HepG2 (cell line): ENCODE data around the gene MTOR.

ENCODE experiments used
- ATF2 ChIP-seq: sonication (generic); formaldehyde crosslinking; IDR thresholded peaks from 2 replicates; pipeline ENCODE4 v1.4.0; 2020; ENCODE audit warnings: missing genetic modification reagents
- BRF2 ChIP-seq: sonication (generic); formaldehyde crosslinking; IDR thresholded peaks from 2 replicates; pipeline ENCODE4 v1.8.1; 2022; ENCODE audit warnings: mild to moderate bottlenecking, missing genetic modification reagents
- MLX ChIP-seq: IDR thresholded peaks from 2 replicates; pipeline ENCODE4 v1.6.1; 2016
- PHF5A ChIP-seq: IDR thresholded peaks from one replicate; pipeline ENCODE4 v1.6.1; 2018; ENCODE audit warnings: low read depth, missing genetic modification reagents; ENCODE audit not compliant: unreplicated experiment
- POLR2A ChIP-seq, 2 experiments: IDR thresholded peaks; 2 replicates each; pipeline ENCODE4 v1.6.1; 2011; ENCODE audit warnings: low read depth in 2 of 2, low read length in 2 of 2, mild to moderate bottlenecking in 1 of 2, moderate library complexity in 1 of 2; ENCODE audit not compliant: insufficient read depth in 1 of 2

DNA sequence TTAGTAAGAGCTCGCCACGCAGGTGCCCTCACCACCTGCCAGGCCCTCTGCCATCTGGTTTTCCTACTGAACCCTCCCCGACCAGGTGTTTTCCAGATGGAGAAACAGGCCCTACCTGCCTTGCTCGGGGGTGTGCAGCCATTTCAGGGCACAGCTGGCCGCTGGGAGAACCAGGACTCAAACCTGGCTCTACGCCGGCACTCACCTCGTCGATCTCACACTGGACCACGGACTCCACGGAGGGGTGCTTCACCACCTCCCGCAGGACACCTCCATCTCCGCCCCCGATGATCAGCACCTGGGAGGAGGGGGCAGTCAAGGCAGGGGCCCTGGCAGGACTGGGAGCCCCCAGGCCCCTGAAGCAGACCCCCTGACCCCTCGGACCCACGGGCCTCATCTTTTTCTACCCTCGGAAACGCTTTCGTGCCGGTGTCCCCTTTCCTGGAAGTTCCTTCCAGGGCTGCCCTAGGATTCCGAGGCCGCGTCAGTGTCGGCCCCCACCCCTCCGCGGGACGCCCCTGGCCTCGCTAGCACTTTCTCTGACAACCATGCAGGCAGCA, 203.7 kb downstream of the MTOR start:
- TF ChIP-seq POLR2A (IDR thresholded peaks at IDR 0.05; ENCODE audit: insufficient read depth in 1 of 2, low read depth in 2 of 2, low read length in 2 of 2), result no peak
- TF ChIP-seq PHF5A (CRISPR knock-in tag), result no peak
- TF ChIP-seq BRF2 (CRISPR knock-in tag), result no peak
- TF ChIP-seq ATF2 (CRISPR knock-in tag), result no peak
- TF ChIP-seq MLX (CRISPR knock-in tag), result no peak
